PC-9 (cell line): Measurements from ENCODE around the gene ITM2B.

Experiments used
- CTCF ChIP-seq: fragments of 200-600 bp; sonication (generic); conservative IDR thresholded peaks from 2 replicates; pipeline ENCODE4 v1.6.1; 2017; ENCODE audit warnings: mixed run types, antibody characterized with exemption, mild to moderate bottlenecking, moderate library complexity
- EZH2 ChIP-seq: fragments of 200-600 bp; sonication (generic); IDR thresholded peaks from 2 replicates; pipeline ENCODE4 v1.8.0; 2017; ENCODE audit warnings: antibody characterized with exemption, low read depth

GRCh38 chr13:48303359-48304142 lies 70.5 kb downstream of the ITM2B start, which contains the start of gene RB1:
- TF ChIP-seq CTCF (no peak), EZH2 (no peak)
